ENCODE data around the gene SEPTIN7.

DNA sequence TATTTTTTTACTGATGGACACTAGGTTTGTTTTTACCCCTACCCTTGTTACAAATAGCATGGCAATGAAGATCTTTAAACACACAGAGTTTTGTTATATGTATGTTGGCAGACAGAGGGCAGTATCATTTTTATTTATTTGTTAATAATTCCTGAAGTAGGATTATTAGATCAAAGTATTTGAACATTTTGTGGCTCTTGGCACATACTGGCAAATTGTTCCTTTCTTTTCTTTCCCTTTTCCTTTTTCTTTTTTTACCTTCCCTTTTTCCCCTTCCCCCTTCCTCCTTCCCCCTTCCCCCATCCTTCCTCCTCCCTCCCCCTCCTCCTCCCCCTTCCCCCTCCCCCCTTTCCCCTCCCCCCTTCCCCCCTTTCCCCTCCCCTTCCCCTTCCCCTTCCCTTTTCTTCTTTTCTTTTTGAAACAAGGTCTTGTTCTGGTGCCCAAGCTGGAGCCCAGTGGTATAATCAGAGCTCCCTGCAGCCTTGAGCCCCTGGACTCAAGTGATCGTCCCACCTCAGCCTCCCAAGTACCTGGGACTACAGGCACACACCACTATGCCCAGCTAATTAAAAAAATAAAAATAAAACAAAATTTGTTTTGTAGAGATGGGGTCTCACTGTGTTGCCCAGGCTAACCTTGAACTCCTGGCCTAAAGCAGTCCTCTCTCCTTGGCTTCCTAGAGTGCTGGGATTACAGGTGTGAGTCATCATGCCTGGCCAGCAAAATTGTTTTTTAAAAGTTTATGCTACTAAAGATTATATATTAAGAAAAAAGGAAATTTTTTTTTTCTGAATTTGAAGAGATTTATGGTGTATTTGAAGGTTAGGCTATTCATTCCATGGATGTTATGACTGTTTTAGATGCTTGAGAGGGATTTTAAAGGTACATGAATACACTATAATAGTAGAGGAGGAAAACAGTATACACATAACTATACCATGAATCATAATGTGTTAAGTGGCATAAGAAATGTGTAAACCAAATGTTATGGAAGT is 39.3 kb downstream of the SEPTIN7 start:
- TF ChIP-seq, protein P1, sequence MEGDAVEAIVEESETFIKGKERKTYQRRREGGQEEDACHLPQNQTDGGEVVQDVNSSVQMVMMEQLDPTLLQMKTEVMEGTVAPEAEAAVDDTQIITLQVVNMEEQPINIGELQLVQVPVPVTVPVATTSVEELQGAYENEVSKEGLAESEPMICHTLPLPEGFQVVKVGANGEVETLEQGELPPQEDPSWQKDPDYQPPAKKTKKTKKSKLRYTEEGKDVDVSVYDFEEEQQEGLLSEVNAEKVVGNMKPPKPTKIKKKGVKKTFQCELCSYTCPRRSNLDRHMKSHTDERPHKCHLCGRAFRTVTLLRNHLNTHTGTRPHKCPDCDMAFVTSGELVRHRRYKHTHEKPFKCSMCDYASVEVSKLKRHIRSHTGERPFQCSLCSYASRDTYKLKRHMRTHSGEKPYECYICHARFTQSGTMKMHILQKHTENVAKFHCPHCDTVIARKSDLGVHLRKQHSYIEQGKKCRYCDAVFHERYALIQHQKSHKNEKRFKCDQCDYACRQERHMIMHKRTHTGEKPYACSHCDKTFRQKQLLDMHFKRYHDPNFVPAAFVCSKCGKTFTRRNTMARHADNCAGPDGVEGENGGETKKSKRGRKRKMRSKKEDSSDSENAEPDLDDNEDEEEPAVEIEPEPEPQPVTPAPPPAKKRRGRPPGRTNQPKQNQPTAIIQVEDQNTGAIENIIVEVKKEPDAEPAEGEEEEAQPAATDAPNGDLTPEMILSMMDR (IDR thresholded peaks at IDR 0.05) = no peak
- no peak for TF ChIP-seq POLR2A (IDR thresholded peaks at IDR 0.05)
- TF ChIP-seq POLR2AphosphoS5 (IDR thresholded peaks at IDR 0.05) = no peak
- TF ChIP-seq EP300 (IDR thresholded peaks at IDR 0.05) = no peak

Data from stomach (tissue), 4 donors.